Measurements from ENCODE around the gene RASGRP1. TPM values are rescaled to one million over a fixed set of nuclear protein-coding genes. Genes with fewer than 3 reads are reported as not detected.

Gene RASGRP1
- total RNA-seq, 1 experiment from 2014 or later, result 1.6 TPM

- no TSS peak for BruUV-seq (replicated peaks)
- Histone ChIP-seq H3K9ac (ENCODE audit: low read length) (no peak overlapping the region), H3K27me3 (ENCODE audit: insufficient read depth, low read length) (no peaks in the 10 kb centered on the region), H3K4me2 (ENCODE audit: low read length) (no peak overlapping the region), H3K4me1 (ENCODE audit: control insufficient read depth in 1 of 2, insufficient read depth in 2 of 2, low read length in 2 of 2) (no peaks in the 10 kb centered on the region), H3K4me3 (replicated peaks in 1 of 2; ENCODE audit: low read depth in 1 of 2, low read length in 2 of 2) (no peak overlapping the region), H3K27ac (ENCODE audit: low read depth, low read length) (no peak overlapping the region), H2AFZ (ENCODE audit: low read depth, low read length, poor library complexity, severe bottlenecking) (no peak overlapping the region), H4K20me1 (ENCODE audit: insufficient read depth) (no peaks in the 10 kb centered on the region), H3K36me3 (ENCODE audit: control insufficient read depth in 1 of 2, insufficient read depth in 2 of 2, low read length in 2 of 2) (no peaks in the 10 kb centered on the region; a peak in 1 of 4 replicates), H3K9me2 (ENCODE audit: insufficient read depth) (no peaks in the 10 kb centered on the region), H3K79me2 (ENCODE audit: insufficient read depth, low read length) (no peaks in the 10 kb centered on the region), H3K9me3 (ENCODE audit: control insufficient read depth in 1 of 2, insufficient read depth in 1 of 2, low read depth in 1 of 2, low read length in 2 of 2) (no peaks in the 10 kb centered on the region)
- TF ChIP-seq RAD21 (IDR thresholded peaks at IDR 0.05; ENCODE audit: low read depth), result no peak
- TF ChIP-seq CTCF (IDR thresholded peaks at IDR 0.05 in 2 of 3, conservative IDR thresholded peaks at IDR 0.05 in 1 of 3; ENCODE audit: borderline replicate concordance in 1 of 3, insufficient read depth in 1 of 3, low read depth in 2 of 3, low read length in 2 of 3), result no peak
- TF ChIP-seq EGR1 (IDR thresholded peaks at IDR 0.05; ENCODE audit: low read depth), result no peak
- no peak for TF ChIP-seq ELF1 (IDR thresholded peaks at IDR 0.05; ENCODE audit: borderline replicate concordance, low read depth)
- no peak for TF ChIP-seq POLR2AphosphoS5 (IDR thresholded peaks at IDR 0.05; ENCODE audit: low read depth, low read length)
- no peak for TF ChIP-seq MAX (IDR thresholded peaks at IDR 0.05)
- no peak for TF ChIP-seq ATF3 (IDR thresholded peaks at IDR 0.05)
- no peak for TF ChIP-seq POLR2A (IDR thresholded peaks at IDR 0.05; ENCODE audit: borderline replicate concordance, extremely low read depth, insufficient read depth, insufficient read length)
- no peak for TF ChIP-seq EZH2phosphoT487 (IDR thresholded peaks at IDR 0.05; ENCODE audit: borderline replicate concordance)
- TF ChIP-seq JUND (IDR thresholded peaks at IDR 0.05), result no peak
- TF ChIP-seq FOSL1 (IDR thresholded peaks at IDR 0.05; ENCODE audit: low read depth), result no peak
- no peak for TF ChIP-seq SIN3A (IDR thresholded peaks at IDR 0.05; ENCODE audit: low read depth)
- TF ChIP-seq CEBPB (IDR thresholded peaks at IDR 0.05; ENCODE audit: low read depth), result no peak
- TF ChIP-seq CBX3 (IDR thresholded peaks at IDR 0.05; ENCODE audit: low read depth), result no peak
- no peak for TF ChIP-seq REST (IDR thresholded peaks at IDR 0.05; ENCODE audit: low read depth)
- no peak for TF ChIP-seq SP1 (IDR thresholded peaks at IDR 0.05; ENCODE audit: low read depth)
- ATAC-seq, result no peak
- RAD21 ChIA-PET (ENCODE audit: low non-redundant PET in 1 of 2, low total read pairs in 2 of 2, uncharacterized antibody in 2 of 2, unreplicated experiment in 2 of 2), result no interaction called here
- no peak for DNase-seq (ENCODE audit: low read depth, low spot score)
- CTCF ChIA-PET, result no interaction called here
- intact Hi-C loops (cut with micrococcal nuclease), result no loop called here
- POLR2A ChIA-PET, result no interaction called here
Observed at GRCh38 chr15:38506997-38507396, 57.6 kb downstream of the RASGRP1 start.

Data from HCT116 (cell line).